ENCODE data around the gene ZNF138.
"Not testable (repeated sequence)": the region's sequence is repeated elsewhere in the genome, so short reads cannot be mapped to it uniquely, and the experiment has no call there.

The ZNF138 gene

GRCh38 chr7:64794171-64794844, at the start of gene ZNF138:
Gene ZNF138, plus strand, starts transcription at chr7:64794428. Its CDS starts 141 bp downstream, at chr7:64794569.
- DNase-seq (ENCODE audit: extremely low read depth in 1 of 2, low read depth in 1 of 2) = peak; percentile 81 to 87

GRCh38 chr7:64744680-64745079, 49.5 kb upstream of the ZNF138 start:
- DNase-seq (ENCODE audit: extremely low read depth in 1 of 2, low read depth in 1 of 2) = no peak

GRCh38 chr7:64747802-64748201, 46.4 kb upstream of the ZNF138 start:
- no peak for DNase-seq (ENCODE audit: extremely low read depth in 1 of 2, low read depth in 1 of 2)

- no peak for DNase-seq (ENCODE audit: extremely low read depth in 1 of 2, low read depth in 1 of 2)
These were observed 41.2 kb upstream of the ZNF138 start for GRCh38 chr7:64753032-64753431.

DNA sequence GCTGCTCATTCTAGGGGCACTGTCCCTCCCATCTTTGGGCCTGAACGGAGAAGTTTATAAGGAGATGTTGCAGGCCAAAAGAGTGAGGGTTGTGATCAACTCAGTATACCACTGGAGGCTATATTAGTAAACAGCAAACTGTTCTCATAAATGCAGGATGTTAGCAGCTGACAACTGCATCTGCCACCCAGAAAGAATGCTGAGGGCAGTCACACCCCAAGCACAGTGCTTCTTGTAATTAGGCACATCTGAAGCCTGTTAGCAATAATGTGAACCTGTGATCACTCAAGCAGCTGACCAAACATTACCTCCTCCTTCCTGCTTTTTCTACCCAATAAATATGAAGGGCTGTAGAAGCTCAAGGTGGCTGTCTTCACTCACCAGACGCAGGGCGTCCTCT, 38.4 kb upstream of the ZNF138 start:
- DNase-seq (ENCODE audit: extremely low read depth in 1 of 2, low read depth in 1 of 2) = no peak

GRCh38 chr7:64758151-64758550, 36.1 kb upstream of the ZNF138 start:
- DNase-seq (ENCODE audit: extremely low read depth in 1 of 2, low read depth in 1 of 2) = no peak

DNA sequence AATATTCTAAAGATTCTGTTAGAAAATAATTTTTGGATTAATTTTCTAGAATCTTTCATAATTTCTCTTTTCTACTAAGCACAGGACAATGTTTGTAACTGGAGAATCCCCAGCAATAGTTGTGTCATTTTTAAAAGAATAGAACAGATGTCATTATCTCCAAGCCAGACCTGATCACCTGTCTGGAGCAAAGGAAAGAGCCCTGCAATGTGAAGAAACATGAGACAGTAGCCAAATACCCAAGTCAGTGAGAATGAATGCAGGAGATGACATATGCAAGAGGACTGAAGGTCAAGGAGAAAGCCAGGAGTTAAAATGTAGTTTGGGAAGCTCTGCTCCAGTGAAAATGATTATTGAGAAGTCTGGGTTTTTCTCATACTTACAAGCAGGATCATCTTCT, 25.4 kb upstream of the ZNF138 start:
- DNase-seq (ENCODE audit: extremely low read depth in 1 of 2, low read depth in 1 of 2) = no peak

- DNase-seq (ENCODE audit: extremely low read depth in 1 of 2, low read depth in 1 of 2) = no peak
These were observed 19.9 kb upstream of the ZNF138 start for GRCh38 chr7:64774204-64774842.

GRCh38 chr7:64775289-64775688, 18.9 kb upstream of the ZNF138 start:
- DNase-seq (ENCODE audit: extremely low read depth in 1 of 2, low read depth in 1 of 2) = no peak

GRCh38 chr7:64784842-64785241, 9.4 kb upstream of the ZNF138 start:
- not testable (repeated sequence) for DNase-seq (ENCODE audit: extremely low read depth in 1 of 2, low read depth in 1 of 2)

GRCh38 chr7:64787295-64787694, 6.9 kb upstream of the ZNF138 start:
- no peak for DNase-seq (ENCODE audit: extremely low read depth in 1 of 2, low read depth in 1 of 2)

DNA sequence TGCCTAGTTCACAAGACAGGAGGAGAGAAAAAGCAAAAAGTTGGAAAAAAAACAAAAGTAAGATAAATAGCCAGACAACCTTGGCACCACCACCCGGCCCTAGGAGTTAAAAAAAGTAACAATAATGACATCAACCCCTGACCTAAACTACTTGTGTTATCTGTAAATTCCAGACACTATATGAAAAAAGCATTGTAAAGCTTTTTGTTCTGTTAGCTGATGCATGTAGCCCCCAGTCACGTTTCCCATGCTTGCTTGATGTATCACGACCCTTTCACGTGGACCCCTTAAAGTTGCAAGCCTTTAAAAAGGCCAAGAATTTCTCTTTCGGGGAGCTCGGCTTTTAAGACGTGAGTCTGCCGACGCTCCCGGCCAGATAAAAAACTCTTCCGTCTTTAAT, 5.0 kb upstream of the ZNF138 start:
- not testable (repeated sequence) for DNase-seq (ENCODE audit: extremely low read depth in 1 of 2, low read depth in 1 of 2)

- no peak for DNase-seq (ENCODE audit: extremely low read depth in 1 of 2, low read depth in 1 of 2)
These were observed 997 bp upstream of the ZNF138 start for GRCh38 chr7:64793106-64793755.

DNA sequence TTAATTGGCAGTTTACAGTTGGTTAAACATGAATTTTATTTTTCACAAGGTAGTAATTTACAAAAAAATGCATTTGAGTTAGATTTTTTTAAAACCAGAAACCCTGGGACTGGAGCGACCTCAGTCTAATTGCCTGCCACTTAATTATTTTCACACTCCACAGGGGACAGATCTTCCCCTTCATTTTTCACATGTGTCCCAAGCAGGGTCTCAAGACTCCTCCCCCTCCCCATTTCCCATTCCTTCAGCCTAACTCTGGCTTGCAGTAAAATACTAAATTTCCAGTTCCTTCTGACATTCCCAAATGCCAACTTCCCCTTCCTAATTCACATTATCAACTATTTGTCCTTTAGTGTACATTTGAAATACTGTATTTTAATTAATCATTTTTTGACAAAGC, 948 bp downstream of the ZNF138 start:
- DNase-seq (ENCODE audit: extremely low read depth in 1 of 2, low read depth in 1 of 2) = no peak

DNA sequence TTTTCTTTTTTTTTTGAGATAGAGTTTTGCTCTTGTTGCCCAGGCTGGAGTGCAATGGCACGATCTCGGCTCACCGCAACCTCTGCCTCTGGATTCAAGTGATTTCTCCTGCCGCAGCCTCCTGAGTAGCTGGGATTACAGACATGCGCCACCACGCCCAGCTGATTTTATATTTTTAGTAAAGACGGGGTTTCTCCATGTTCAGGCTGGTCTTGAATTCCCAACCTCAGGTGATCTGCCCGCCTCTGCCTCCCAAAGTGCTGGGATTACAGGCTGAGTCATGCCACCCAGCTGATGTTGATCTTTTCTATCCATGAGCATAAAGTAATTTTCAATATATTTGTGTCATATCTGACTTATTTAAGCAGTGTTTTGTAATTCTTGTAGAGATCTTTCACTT, 4.9 kb downstream of the ZNF138 start:
- not testable (repeated sequence) for DNase-seq (ENCODE audit: extremely low read depth in 1 of 2, low read depth in 1 of 2)

GRCh38 chr7:64802699-64803098, 8.5 kb downstream of the ZNF138 start:
- DNase-seq (ENCODE audit: extremely low read depth in 1 of 2, low read depth in 1 of 2) = no peak

GRCh38 chr7:64807731-64808365, 13.6 kb downstream of the ZNF138 start:
- DNase-seq (ENCODE audit: extremely low read depth in 1 of 2, low read depth in 1 of 2) = no peak

DNA sequence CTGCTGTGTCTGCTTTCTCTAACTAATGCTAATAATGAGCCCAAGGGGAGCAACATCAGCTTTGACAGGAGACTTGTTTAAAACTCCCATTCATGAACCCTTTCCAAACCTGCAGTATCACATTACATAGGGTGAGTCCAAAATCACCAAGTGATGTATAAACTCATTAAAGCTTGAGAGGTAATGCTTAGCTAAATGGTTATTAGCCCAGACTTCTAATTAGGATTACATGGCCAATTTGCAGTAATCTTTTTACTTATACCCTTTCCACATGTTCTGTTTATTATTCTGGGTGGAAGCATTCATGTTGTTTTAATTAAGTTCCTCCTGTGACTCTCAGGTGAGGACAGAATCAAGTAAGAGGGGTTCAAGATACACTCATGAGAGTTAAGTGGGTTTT, 17.5 kb downstream of the ZNF138 start:
- no peak for DNase-seq (ENCODE audit: extremely low read depth in 1 of 2, low read depth in 1 of 2)

DNA sequence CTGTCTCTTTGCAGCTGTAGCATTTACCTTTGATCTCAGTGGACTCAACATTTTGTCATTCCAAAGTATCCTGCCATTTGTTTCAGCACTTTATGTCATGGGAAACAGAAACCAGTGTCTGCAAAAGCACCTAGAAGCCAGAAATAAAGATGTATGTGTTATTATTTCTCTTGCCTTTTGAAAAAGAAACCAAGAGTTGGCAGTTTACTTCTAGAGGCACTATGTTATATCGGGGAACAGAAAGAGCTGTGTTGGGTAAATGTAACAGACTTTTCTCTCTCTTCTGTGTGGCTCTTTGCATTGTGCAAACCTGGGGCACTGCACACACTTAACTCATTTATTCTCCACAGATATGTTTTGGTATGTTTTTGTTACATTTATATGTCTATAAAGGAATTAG, 36.7 kb downstream of the ZNF138 start:
- no peak for DNase-seq (ENCODE audit: extremely low read depth in 1 of 2, low read depth in 1 of 2)

DNA sequence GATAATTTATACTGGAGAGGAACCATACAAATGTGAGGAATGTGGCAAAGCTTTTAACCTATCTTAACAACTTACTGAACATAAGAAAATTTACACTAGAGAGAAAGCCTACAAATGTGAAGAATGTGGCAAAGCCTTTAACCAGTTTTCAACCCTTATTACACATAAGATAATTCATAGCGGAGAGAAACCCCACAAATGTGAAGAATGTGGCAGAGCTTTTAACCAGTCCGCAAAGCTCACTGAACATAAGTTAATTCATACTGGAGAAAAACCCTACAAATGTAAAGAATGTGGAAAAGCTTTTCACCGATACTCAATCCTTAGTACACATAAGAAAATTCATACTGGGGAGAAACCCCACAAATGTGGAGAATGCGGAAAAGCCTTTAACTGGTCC, 37.9 kb downstream of the ZNF138 start:
- no peak for DNase-seq (ENCODE audit: extremely low read depth in 1 of 2, low read depth in 1 of 2)

DNA sequence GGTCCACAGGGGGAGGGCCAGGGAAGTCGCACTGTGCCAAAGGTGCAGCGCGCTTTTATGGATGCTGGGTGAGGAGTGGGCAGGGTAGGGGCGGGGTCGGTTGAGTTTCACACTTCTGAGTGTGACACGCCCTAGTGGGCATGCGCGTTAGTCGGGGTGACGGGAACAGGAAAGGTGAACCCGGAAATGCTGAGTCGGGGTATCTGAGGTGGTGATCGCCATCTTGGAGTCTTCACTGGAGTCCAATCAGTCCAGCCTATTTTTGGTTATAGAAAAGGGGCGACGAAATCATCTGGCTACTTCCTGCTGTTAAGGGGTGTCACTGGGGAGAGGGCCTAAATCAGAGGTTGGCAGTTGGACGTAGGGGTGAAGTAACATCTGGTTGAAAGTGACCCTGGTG, 40.8 kb downstream of the ZNF138 start:
- DNase-seq (ENCODE audit: extremely low read depth in 1 of 2, low read depth in 1 of 2) = no peak

DNA sequence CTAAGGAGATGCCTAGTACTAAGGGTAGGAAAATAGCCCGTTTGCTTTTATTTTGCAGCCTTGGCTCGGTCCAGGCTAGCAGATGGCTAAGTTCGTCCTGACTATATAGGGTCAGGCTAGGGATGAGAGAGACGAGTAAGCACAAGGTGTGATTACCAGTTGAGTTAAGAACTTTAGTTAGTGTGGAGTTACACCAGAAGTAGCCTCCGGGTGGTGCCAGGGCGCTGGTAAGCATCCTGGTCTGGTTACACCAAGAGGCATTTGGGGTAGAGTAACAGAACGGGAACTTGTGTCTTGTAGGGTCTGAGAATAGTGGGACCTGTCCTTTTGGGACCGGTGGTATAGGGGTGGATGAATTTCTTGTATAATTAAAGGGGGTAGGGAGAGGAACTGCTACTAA, 41.6 kb downstream of the ZNF138 start:
- DNase-seq (ENCODE audit: extremely low read depth in 1 of 2, low read depth in 1 of 2) = not testable (repeated sequence)

Data from activated CD8-positive, alpha-beta memory T cell treated with anti-CD3 and anti-CD28 coated beads for 1 hour (primary cell).